Panc1 (cell line): ENCODE data around the gene CCDC57.

Experiments
- CTCF ChIP-seq: fragments of 450-650 bp; IDR thresholded peaks from 2 replicates; pipeline ENCODE4 v1.5.1; 2017; ENCODE audit warnings: mild to moderate bottlenecking
- POLR2AphosphoS5 ChIP-seq: IDR thresholded peaks from 2 replicates; pipeline ENCODE4 v1.6.1; 2012; ENCODE audit warnings: mild to moderate bottlenecking, low read depth, low read length, moderate library complexity
- REST ChIP-seq, 2 experiments: IDR thresholded peaks; 2 replicates each; pipeline ENCODE4 v1.6.1; 2011 to 2012; ENCODE audit warnings: low read depth in 2 of 2, control low read depth in 1 of 2, low read length in 1 of 2, mild to moderate bottlenecking in 1 of 2, moderate library complexity in 1 of 2; ENCODE audit not compliant: insufficient read depth in 1 of 2
- TCF7L2 ChIP-seq: IDR thresholded peaks from 2 replicates; pipeline ENCODE4 v1.6.1; 2011; ENCODE audit warnings: mild to moderate bottlenecking, low read depth, low read length, inconsistent platforms

- no peak for TF ChIP-seq CTCF
- TF ChIP-seq POLR2AphosphoS5 = no peak
- TF ChIP-seq REST (IDR thresholded peaks at IDR 0.05; ENCODE audit: insufficient read depth in 1 of 2, low read depth in 2 of 2, low read length in 1 of 2) = no peak
- TF ChIP-seq TCF7L2 = no peak
These were observed 6.4 kb upstream of the CCDC57 start for GRCh38 chr17:82219083-82219482.
